Activated CD4-positive, alpha-beta memory T cell treated with anti-CD3 and anti-CD28 coated beads, Interleukin-2, amount 10 ng/mL, durations not matched to agents 7 days and 5 days (primary cell): Measurements from ENCODE around the gene OSBPL3. TPM values are rescaled to one million over a fixed set of nuclear protein-coding genes. Genes with fewer than 3 reads are reported as not detected.

Source experiments
- CTCF ChIA-PET: fragments of 350-600 bp; sonication (Branson Sonifier 250); formaldehyde crosslinking; loops from one replicate; lab custom pipeline; 2021; ENCODE audit warnings: antibody characterized with exemption, inconsistent platforms; lab: Charles Lee
- POLR2A ChIA-PET: fragments of 350-600 bp; sonication (Branson Sonifier 250); formaldehyde crosslinking; loops from one replicate; lab custom pipeline; 2021; ENCODE audit warnings: antibody characterized with exemption; lab: Charles Lee
- DNase-seq: peaks from one replicate; pipeline ENCODE4 v3.0.0-alpha.2; 2020
- H3K27ac Mint-ChIP-seq: one replicate; pipeline ENCODE4 v1.8.0; 2021; ENCODE audit warnings: mild to moderate bottlenecking, mixed read lengths
- H3K27me3 Mint-ChIP-seq: one replicate; pipeline ENCODE4 v1.8.0; 2021; ENCODE audit warnings: mixed read lengths
- H3K36me3 Mint-ChIP-seq: one replicate; pipeline ENCODE4 v1.8.0; 2021; ENCODE audit warnings: low read depth, mixed read lengths
- H3K4me1 Mint-ChIP-seq: one replicate; pipeline ENCODE4 v1.8.0; 2021; ENCODE audit warnings: mixed read lengths
- H3K4me3 Mint-ChIP-seq: one replicate; pipeline ENCODE4 v1.8.0; 2021; ENCODE audit warnings: mild to moderate bottlenecking, mixed read lengths
- H3K9me3 Mint-ChIP-seq: one replicate; pipeline ENCODE4 v1.8.0; 2021; ENCODE audit warnings: mixed read lengths
- total RNA-seq, 2 experiments: library from RNA; stranded (reverse); gene quantifications; one replicate each; pipeline ENCODE4 v1.2.3, GENCODE V29; 2021

OSBPL3 gene
- total RNA-seq, 2 experiments from 2014 or later, result 90.3 to 99.9 TPM

DNA sequence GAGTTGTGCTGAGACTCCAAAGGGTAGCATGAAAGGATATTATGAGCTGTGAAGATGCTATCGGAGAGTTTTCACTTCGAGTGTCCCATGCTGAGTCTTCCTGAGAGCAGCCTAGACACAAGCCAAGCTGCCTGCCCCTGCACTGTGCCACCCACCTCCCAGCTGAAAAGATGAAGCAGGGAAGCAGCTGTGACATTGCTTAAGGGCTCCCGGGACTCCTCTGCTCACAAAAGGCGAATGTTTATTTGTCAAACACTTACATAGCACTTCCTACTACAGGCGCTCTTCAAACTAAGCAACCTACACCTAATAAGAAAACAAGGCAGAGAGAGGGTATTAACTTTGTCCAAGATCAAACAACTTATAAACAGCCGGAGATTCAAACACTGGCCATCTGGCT is 95.6 kb downstream of the OSBPL3 start:
- H3K9me3 Mint-ChIP-seq, result no peaks in the 10 kb centered on the region
- H3K27me3 Mint-ChIP-seq, result no peaks in the 10 kb centered on the region
- peaks cover 49% of the 10 kb centered on the region for H3K4me1 Mint-ChIP-seq
- H3K27ac Mint-ChIP-seq, result no peak overlapping the region
- no peak overlapping the region for H3K4me3 Mint-ChIP-seq
- POLR2A ChIA-PET, result interaction anchor here (1.8 to 2.0 kb wide), 2 partner anchors 63 to 95 kb away, joined by 6 to 7 read pairs; partner anchors contain the start of gene OSBPL3
- no peak for DNase-seq
- H3K36me3 Mint-ChIP-seq, result peaks cover 55% of the 10 kb centered on the region
- CTCF ChIA-PET, result interaction anchor here (0.6 to 1.5 kb wide), 4 partner anchors 13 to 209 kb away, joined by 3 to 4 read pairs (median 4); no protein-coding TSS in a partner anchor

- H3K9me3 Mint-ChIP-seq, result no peaks in the 10 kb centered on the region
- DNase-seq, result no peak
- no peak overlapping the region for H3K4me3 Mint-ChIP-seq
- H3K36me3 Mint-ChIP-seq, result peaks cover 53% of the 10 kb centered on the region
- CTCF ChIA-PET, result interaction anchor here (0.6 to 1.5 kb wide), 5 partner anchors 10 to 206 kb away, joined by 3 to 6 read pairs (median 4); no protein-coding TSS in a partner anchor
- POLR2A ChIA-PET, result interaction anchor here (1.1 to 2.0 kb wide), 3 partner anchors 29 to 96 kb away, joined by 3 to 7 read pairs (median 6); partner anchors contain the start of gene OSBPL3
- no peak overlapping the region for H3K27ac Mint-ChIP-seq
- peaks cover 51% of the 10 kb centered on the region for H3K4me1 Mint-ChIP-seq
- no peaks in the 10 kb centered on the region for H3K27me3 Mint-ChIP-seq
Observed at GRCh38 chr7:24883622-24884013, 96.4 kb downstream of the OSBPL3 start.

DNA sequence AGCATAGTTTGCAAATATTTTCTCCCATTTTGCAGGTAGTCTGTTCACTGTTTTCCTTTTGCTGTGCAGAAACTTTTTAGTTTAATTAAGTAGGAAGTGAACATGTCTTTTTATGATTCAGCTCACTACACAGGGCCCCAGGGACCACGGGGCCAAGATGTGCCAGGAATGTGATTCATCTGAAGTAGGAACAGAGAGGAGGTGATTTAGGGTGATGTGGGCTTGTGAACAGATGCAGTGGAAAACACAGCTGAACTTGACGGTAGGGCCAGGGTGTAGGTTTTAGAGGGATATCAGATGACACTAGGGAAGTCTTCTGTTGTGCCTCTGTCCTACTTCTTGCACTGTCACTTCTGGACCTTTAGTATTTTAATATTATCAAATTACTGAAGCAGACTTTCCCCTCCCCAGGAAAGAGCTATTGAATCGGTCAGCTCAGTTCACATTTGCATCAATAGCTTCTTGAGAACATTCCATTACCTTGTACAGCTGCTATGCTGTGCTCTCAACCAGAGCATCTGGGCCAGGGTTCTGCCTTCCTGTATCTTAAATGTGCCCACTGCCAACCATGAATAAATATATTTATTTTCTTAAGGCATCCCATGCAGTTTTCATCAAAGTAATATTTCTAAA is 96.9 kb downstream of the OSBPL3 start:
- H3K4me3 Mint-ChIP-seq, result no peak overlapping the region
- DNase-seq, result no peak
- POLR2A ChIA-PET, result interaction anchor here (1.1 to 2.0 kb wide), 3 partner anchors 28 to 96 kb away, joined by 3 to 7 read pairs (median 6); partner anchors contain the start of gene OSBPL3

DNA sequence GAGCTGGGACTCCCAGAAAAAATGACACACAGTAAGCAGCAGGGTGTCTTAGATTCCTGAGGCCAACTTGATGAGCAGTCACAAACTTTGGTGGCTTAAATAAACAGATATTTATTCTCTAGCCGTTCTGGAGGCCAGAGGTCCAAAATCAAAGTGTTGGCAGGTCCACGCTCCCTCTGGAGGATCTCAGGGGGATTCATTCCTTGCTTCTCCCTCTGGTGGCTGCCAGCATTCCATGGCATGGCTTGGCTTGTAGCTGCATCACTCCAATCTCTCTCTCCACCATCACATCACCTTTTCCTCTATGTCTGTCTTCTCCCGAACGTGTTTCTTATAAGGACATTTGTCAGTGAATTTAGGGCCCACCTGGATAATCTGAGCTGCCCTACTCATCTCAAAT is 98.4 kb downstream of the OSBPL3 start:
- Mint-ChIP-seq H3K36me3 (peaks cover 49% of the 10 kb centered on the region), H3K27ac (no peak overlapping the region), H3K27me3 (no peaks in the 10 kb centered on the region), H3K4me3 (no peak overlapping the region), H3K4me1 (peaks cover 63% of the 10 kb centered on the region), H3K9me3 (no peaks in the 10 kb centered on the region)
- ChIA-PET POLR2A (interaction anchor here (1.1 to 6.0 kb wide), 3 partner anchors 60 to 98 kb away, joined by 3 to 53 read pairs (median 6); partner anchors contain the start of gene OSBPL3), CTCF (interaction anchor here (1.2 to 1.5 kb wide), 2 partner anchors 61 to 85 kb away, joined by 4 to 6 read pairs; no protein-coding TSS in a partner anchor)
- no peak for DNase-seq

More for the DNA sequence above, 96.9 kb downstream of the OSBPL3 start:
- H3K27me3 Mint-ChIP-seq, result no peaks in the 10 kb centered on the region
- H3K9me3 Mint-ChIP-seq, result no peaks in the 10 kb centered on the region
- peaks cover 53% of the 10 kb centered on the region for H3K36me3 Mint-ChIP-seq
- no peak overlapping the region for H3K27ac Mint-ChIP-seq
- CTCF ChIA-PET, result interaction anchor here (0.7 to 1.5 kb wide), 3 partner anchors 10 to 187 kb away, joined by 4 to 6 read pairs (median 4); no protein-coding TSS in a partner anchor
- peaks cover 55% of the 10 kb centered on the region for H3K4me1 Mint-ChIP-seq

DNA sequence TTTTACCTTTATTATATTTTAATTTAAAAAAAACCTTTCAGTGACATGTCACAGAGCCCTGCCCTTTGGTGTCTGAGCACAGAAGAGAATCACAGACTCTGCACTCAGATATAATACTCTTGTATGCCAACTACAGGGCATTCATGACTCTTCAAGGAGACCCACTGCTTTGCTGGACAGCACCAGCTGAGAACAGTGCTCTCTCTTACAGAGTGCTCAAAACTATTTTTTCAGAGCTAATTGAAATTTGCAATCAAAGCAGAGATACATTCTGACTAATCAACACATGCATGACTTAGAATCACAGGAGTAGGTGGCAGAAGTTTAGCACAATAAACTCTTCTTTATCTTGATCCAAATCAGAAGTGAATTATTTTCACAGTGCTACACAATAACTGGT is 99.1 kb downstream of the OSBPL3 start:
- Mint-ChIP-seq H3K4me1 (peaks cover 58% of the 10 kb centered on the region), H3K36me3 (peaks cover 45% of the 10 kb centered on the region), H3K27ac (no peak overlapping the region), H3K4me3 (no peak overlapping the region), H3K9me3 (no peaks in the 10 kb centered on the region), H3K27me3 (no peaks in the 10 kb centered on the region)
- DNase-seq, result no peak
- CTCF ChIA-PET, result interaction anchor here (1.2 to 2.1 kb wide), 3 partner anchors 60 to 98 kb away, joined by 4 to 8 read pairs (median 6); partner anchors contain the start of gene OSBPL3
- POLR2A ChIA-PET, result interaction anchor here (0.9 to 6.0 kb wide), 4 partner anchors 60 to 99 kb away, joined by 3 to 53 read pairs (median 4); partner anchors contain the start of gene OSBPL3

GRCh38 chr7:24879291-24879690 is 100.7 kb downstream of the OSBPL3 start:
- H3K4me3 Mint-ChIP-seq, result no peak overlapping the region
- CTCF ChIA-PET, result interaction anchor here (0.6 to 2.1 kb wide), 3 partner anchors 12 to 99 kb away, joined by 3 to 8 read pairs (median 3); partner anchors contain the start of gene OSBPL3
- peaks cover 35% of the 10 kb centered on the region for H3K36me3 Mint-ChIP-seq
- H3K9me3 Mint-ChIP-seq, result no peaks in the 10 kb centered on the region
- H3K27ac Mint-ChIP-seq, result no peak overlapping the region
- H3K4me1 Mint-ChIP-seq, result peaks cover 50% of the 10 kb centered on the region
- POLR2A ChIA-PET, result interaction anchor here (1.3 to 6.0 kb wide), 5 partner anchors 30 to 246 kb away, joined by 3 to 53 read pairs (median 7); partner anchors contain the start of genes CYCS and OSBPL3
- H3K27me3 Mint-ChIP-seq, result no peaks in the 10 kb centered on the region
- no peak for DNase-seq

- peaks cover 41% of the 10 kb centered on the region for H3K4me1 Mint-ChIP-seq
- H3K36me3 Mint-ChIP-seq, result peaks cover 25% of the 10 kb centered on the region
- POLR2A ChIA-PET, result interaction anchor here (0.8 to 6.0 kb wide), 12 partner anchors 8 to 248 kb away, joined by 3 to 53 read pairs (median 6); partner anchors contain the start of genes CYCS and OSBPL3
- DNase-seq, result peak; percentile 50
- CTCF ChIA-PET, result interaction anchor here (0.6 to 2.1 kb wide), 6 partner anchors 17 to 192 kb away, joined by 3 to 10 read pairs (median 4); no protein-coding TSS in a partner anchor
- peak overlapping the region; percentile 78 for H3K27ac Mint-ChIP-seq
- H3K4me3 Mint-ChIP-seq, result peak overlapping the region; percentile 40
- no peaks in the 10 kb centered on the region for H3K27me3 Mint-ChIP-seq
- no peaks in the 10 kb centered on the region for H3K9me3 Mint-ChIP-seq
Observed at GRCh38 chr7:24877790-24878311, 102.1 kb downstream of the OSBPL3 start.

- Mint-ChIP-seq H3K36me3 (peaks cover 40% of the 10 kb centered on the region), H3K4me1 (peaks cover 43% of the 10 kb centered on the region), H3K9me3 (no peaks in the 10 kb centered on the region), H3K27me3 (no peaks in the 10 kb centered on the region), H3K4me3 (no peak overlapping the region), H3K27ac (no peak overlapping the region)
- DNase-seq, result no peak
- ChIA-PET CTCF (no interaction called here), POLR2A (no interaction called here)
Observed at GRCh38 chr7:24874791-24875190, 105.2 kb downstream of the OSBPL3 start.

- Mint-ChIP-seq H3K4me1 (peaks cover 39% of the 10 kb centered on the region), H3K27me3 (no peaks in the 10 kb centered on the region), H3K4me3 (no peak overlapping the region), H3K36me3 (peaks cover 39% of the 10 kb centered on the region), H3K27ac (no peak overlapping the region), H3K9me3 (no peaks in the 10 kb centered on the region)
- DNase-seq, result no peak
- ChIA-PET CTCF (no interaction called here), POLR2A (no interaction called here)
Observed at GRCh38 chr7:24873944-24874343, 106.0 kb downstream of the OSBPL3 start.

DNA sequence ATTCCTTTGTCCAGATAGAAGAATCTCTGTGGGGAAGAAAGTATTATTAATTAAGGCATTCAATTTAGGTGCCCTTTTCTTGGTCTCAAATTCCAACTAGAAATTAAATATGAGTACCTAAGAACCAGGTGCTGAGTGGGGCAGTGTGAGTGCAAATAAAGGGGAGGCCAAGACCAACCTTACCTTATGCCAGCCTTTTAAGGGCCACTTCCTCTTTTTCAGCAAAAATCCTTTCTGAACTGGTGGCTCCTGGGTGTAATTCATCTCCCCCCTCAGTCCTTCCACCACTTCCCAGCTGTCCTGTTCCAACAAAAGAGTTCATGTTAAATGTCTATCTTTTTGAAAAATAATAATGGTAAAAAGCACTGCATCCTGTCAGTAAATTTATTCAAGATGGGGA is 108.2 kb downstream of the OSBPL3 start:
- DNase-seq, result no peak
- Mint-ChIP-seq H3K4me1 (peaks cover 27% of the 10 kb centered on the region), H3K36me3 (peaks cover 60% of the 10 kb centered on the region), H3K27ac (no peak overlapping the region), H3K27me3 (no peaks in the 10 kb centered on the region), H3K4me3 (no peak overlapping the region), H3K9me3 (no peaks in the 10 kb centered on the region)
- ChIA-PET CTCF (interaction anchor here (0.8 kb wide), 1 partner anchor 28 kb away, joined by 3 read pairs; no protein-coding TSS in a partner anchor), POLR2A (interaction anchor here (0.9 to 1.2 kb wide), 2 partner anchors 45 to 108 kb away, joined by 4 to 6 read pairs; partner anchors contain the start of gene OSBPL3)

DNA sequence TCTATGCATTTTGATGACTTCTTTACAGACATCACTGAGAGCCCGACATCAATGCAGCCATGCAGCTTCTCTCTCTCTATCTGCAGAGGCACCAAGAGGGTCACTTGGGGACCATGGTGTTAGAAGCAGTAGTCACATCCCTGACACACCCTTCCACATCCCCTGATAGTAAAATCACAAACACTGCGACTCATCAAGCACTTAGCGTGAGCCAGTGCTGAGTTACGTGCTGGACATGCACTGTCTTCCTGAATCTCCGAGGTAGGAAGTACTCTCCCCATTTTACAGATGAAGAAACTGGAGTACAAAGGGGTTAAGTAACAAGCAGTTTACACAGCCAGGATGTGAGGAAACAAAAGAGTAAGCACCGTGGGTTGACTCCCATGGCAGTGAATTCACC is 109.2 kb downstream of the OSBPL3 start:
- peaks cover 34% of the 10 kb centered on the region for H3K4me1 Mint-ChIP-seq
- no peaks in the 10 kb centered on the region for H3K9me3 Mint-ChIP-seq
- CTCF ChIA-PET, result no interaction called here
- peaks cover 64% of the 10 kb centered on the region for H3K36me3 Mint-ChIP-seq
- H3K4me3 Mint-ChIP-seq, result no peak overlapping the region
- no peaks in the 10 kb centered on the region for H3K27me3 Mint-ChIP-seq
- DNase-seq, result no peak
- H3K27ac Mint-ChIP-seq, result no peak overlapping the region
- POLR2A ChIA-PET, result no interaction called here

GRCh38 chr7:24869572-24869971 is 110.4 kb downstream of the OSBPL3 start:
- ChIA-PET POLR2A (no interaction called here), CTCF (interaction anchor here (1.1 kb wide), 1 partner anchor 110 kb away, joined by 3 read pairs; the partner anchor contains the start of gene OSBPL3)
- no peaks in the 10 kb centered on the region for H3K27me3 Mint-ChIP-seq
- H3K27ac Mint-ChIP-seq, result no peak overlapping the region
- peaks cover 43% of the 10 kb centered on the region for H3K4me1 Mint-ChIP-seq
- H3K9me3 Mint-ChIP-seq, result no peaks in the 10 kb centered on the region
- H3K4me3 Mint-ChIP-seq, result no peak overlapping the region
- H3K36me3 Mint-ChIP-seq, result peaks cover 74% of the 10 kb centered on the region
- no peak for DNase-seq
